HG03060 (cell line): ENCODE measurements around the gene FAM131B.

Experiments
- ATAC-seq: cut with Tn5 transposase; IDR thresholded peaks from one replicate; pipeline ENCODE4 v1.9.1; 2021; ENCODE audit warnings: low read depth, moderate number of reproducible peaks; ENCODE audit not compliant: unreplicated experiment

Gene FAM131B

GRCh38 chr7:143325240-143325639, 37.3 kb downstream of the FAM131B start:
- ATAC-seq, result no peak

- ATAC-seq, result no peak
Measured at GRCh38 chr7:143323653-143324052, 38.9 kb downstream of the FAM131B start.

GRCh38 chr7:143322760-143323633, 39.5 kb downstream of the FAM131B start:
- ATAC-seq, result no peak

- ATAC-seq, result no peak
Measured at GRCh38 chr7:143321734-143322133, 40.8 kb downstream of the FAM131B start.

- ATAC-seq, result no peak
Measured at GRCh38 chr7:143321242-143321641, 41.3 kb downstream of the FAM131B start.

- ATAC-seq, result no peak
Measured at GRCh38 chr7:143320620-143321019, 41.9 kb downstream of the FAM131B start.

- ATAC-seq, result no peak
Measured at GRCh38 chr7:143318661-143319060, 43.9 kb downstream of the FAM131B start.

- ATAC-seq, result no peak
Measured at GRCh38 chr7:143316492-143316891, 46.0 kb downstream of the FAM131B start.

GRCh38 chr7:143315776-143316175, 46.7 kb downstream of the FAM131B start, which contains the start of gene CLCN1:
Gene CLCN1 (plus strand): TSS chr7:143316111. CDS start chr7:143316213, 102 bp downstream.
- no peak for ATAC-seq

- ATAC-seq, result no peak
Measured at GRCh38 chr7:143314127-143314526, 48.4 kb downstream of the FAM131B start.

- ATAC-seq, result no peak
Measured at GRCh38 chr7:143308632-143309031, 53.9 kb downstream of the FAM131B start.

- ATAC-seq, result no peak
Measured at GRCh38 chr7:143305423-143306070, 57.0 kb downstream of the FAM131B start.

- ATAC-seq, result no peak
Measured at GRCh38 chr7:143304938-143305337, 57.6 kb downstream of the FAM131B start.

GRCh38 chr7:143303733-143304132, 58.8 kb downstream of the FAM131B start:
- ATAC-seq, result no peak
